Psoas muscle (tissue), 8 donors: Measurements from ENCODE around the gene CACNA1C. TPM values are rescaled to one million over a fixed set of nuclear protein-coding genes. Genes with fewer than 3 reads are reported as not detected.
A peak's percentile ranks its signal among the peaks of the same experiment; 100 is the strongest.

Experiments
- ATAC-seq, 4 donors: fragments of 200-7000 bp; cut with Tn5 transposase; one replicate each; pipeline ENCODE4 v1.9.1; 2020; ENCODE audit warnings: moderate library complexity in 3 of 4, mild to moderate bottlenecking in 2 of 4
- DNase-seq, 2 donors: peaks; one replicate each; pipeline ENCODE4 v3.0.0-alpha.2; 2020
- H3K27ac ChIP-seq: fragments of 200-600 bp; one replicate; pipeline ENCODE4 v1.8.0; 2022
- H3K27me3 ChIP-seq, 3 donors: fragments of 200-600 bp in 1 of 3; one replicate each; pipeline versions ENCODE4 v1.6.1 to v1.8.0; 2013 to 2022; ENCODE audit warnings: low read length in 2 of 3, mild to moderate bottlenecking in 2 of 3, moderate library complexity in 1 of 3; ENCODE audit not compliant: insufficient read depth in 3 of 3
- H3K36me3 ChIP-seq, 2 donors: fragments of 200-600 bp in 1 of 2; one replicate each; pipeline versions ENCODE4 v1.6.1 to v1.8.0; 2013 to 2022; ENCODE audit warnings: low read depth in 1 of 2, mild to moderate bottlenecking in 1 of 2, moderate library complexity in 1 of 2; ENCODE audit not compliant: insufficient read depth in 1 of 2
- H3K4me1 ChIP-seq: fragments of 200-600 bp; one replicate; pipeline ENCODE4 v1.8.0; 2022
- H3K4me3 ChIP-seq: fragments of 200-600 bp; one replicate; pipeline ENCODE4 v1.8.0; 2022; ENCODE audit warnings: mild to moderate bottlenecking
- H3K9me3 ChIP-seq: fragments of 200-600 bp; one replicate; pipeline ENCODE4 v1.8.0; 2022
- WGBS, 3 donors: extraction: QIAGEN DNeasy Blood & Tissue Kit; methylation state at CpG; one replicate each; pipeline versions ENCODE4 v1.1.6 to v1.1.7; 2013; 5-methylcytosine and 5-hydroxymethylcytosine counted together
- intact Hi-C, 2 donors: fragments of 100-400 bp; cut with DNase I; formaldehyde crosslinking; loops; one replicate each; pipeline versions ENCODE4 v1.11.0 to v1.14.2; 2022
- polyA plus RNA-seq, 3 donors: library from polyadenylated mRNA; stranded (reverse); fragments of 200-250 nt; gene quantifications; one replicate each; pipeline ENCODE4 v1.2.3, GENCODE V29; 2013
- total RNA-seq, 4 donors: library from RNA; stranded (reverse); fragmentation: NEBNext Ultra II Directional in 2 of 4; extraction: Animal tissue kit (Norgen Biotek cat#: 25700) in 2 of 4; gene quantifications; one replicate each; pipeline versions ENCODE4 v1.2.1 to v1.2.4, GENCODE V29; 2021 to 2023
- TF ChIP-seq, protein P1 (sequence below): fragments of 200-600 bp; IDR thresholded peaks from one replicate; pipeline ENCODE4 v1.8.0; 2022; ENCODE audit warnings: antibody characterized with exemption
- donor health status: healthy with polysubstance abuse.
- donor health status: DM: no; HTN: no; CAD: no; lungs with moderate emphysema.
- donor health status: Bipolar disorder and iron deficiency.
- donor health status: healthy.
- donor health status: DM: yes; HTN: yes; CAD: no.
- donor health status: DM: no; HTN: no; CAD: no.
- donor health status: DM: no; HTN: no; CAD: no.
- donor health status: DM: yes; HTN: yes; CAD: no.

The CACNA1C gene
- total and polyA plus RNA-seq, 7 donors = 0.26 to 2.9 (median 0.95) TPM

DNA sequence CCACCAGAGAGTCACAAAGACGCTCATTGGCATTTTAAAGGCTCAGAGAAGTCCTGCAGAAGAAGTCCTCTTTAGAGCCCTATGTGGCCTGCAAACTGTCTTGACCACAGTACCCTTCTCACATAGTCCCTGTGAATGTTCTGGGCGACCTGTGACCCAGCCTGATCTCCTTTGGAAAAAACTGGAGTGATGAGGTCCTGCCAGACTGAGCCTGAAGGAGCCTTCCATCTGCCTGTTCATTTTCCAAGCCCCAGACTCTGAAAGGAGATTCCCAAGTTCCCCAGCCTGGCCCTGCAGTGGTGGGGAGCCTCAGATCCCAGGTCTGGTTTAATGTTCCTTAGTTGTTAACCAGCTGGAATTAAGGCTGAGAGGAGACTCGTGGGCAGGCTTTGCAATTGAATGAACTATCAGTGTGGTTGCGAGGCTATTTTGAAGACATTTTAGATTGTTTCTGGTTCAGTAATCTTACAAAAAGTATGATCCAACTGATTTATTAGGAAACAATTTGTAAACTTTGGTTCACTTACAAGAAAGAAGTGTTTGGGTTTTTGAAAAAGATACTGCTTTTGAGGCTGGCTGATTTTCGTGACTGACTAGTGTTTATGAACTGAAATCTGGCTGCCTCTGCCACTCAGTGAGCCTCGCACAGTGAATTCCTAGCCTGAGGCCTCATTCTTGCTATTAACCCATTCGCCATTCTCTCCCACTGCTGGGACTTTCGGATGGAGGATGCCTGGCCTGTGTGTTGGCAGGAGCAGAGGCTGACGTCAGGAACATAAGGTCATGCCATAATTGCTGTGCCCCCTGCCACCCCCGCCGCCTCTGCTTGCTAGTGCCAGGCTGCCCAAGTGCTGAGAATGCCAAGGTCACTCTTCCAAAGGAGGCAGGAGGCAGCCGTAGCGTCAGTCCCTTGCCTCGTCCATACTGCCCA lies 249.0 kb downstream of the CACNA1C start:
- H3K27ac ChIP-seq = no peak overlapping the region
- DNase-seq (no peak), ATAC-seq (no peak)
- intact Hi-C loops = loop anchor here in 1 of 2 donors (10.0 kb wide), 1 partner anchor 283 kb away; no protein-coding TSS in a partner anchor
- H3K4me1 ChIP-seq = no peaks in the 10 kb centered on the region
- H3K27me3 ChIP-seq = peaks cover 0 to 2% (median 0%) of the 10 kb centered on the region in 3 donors
- TF ChIP-seq, protein P1, sequence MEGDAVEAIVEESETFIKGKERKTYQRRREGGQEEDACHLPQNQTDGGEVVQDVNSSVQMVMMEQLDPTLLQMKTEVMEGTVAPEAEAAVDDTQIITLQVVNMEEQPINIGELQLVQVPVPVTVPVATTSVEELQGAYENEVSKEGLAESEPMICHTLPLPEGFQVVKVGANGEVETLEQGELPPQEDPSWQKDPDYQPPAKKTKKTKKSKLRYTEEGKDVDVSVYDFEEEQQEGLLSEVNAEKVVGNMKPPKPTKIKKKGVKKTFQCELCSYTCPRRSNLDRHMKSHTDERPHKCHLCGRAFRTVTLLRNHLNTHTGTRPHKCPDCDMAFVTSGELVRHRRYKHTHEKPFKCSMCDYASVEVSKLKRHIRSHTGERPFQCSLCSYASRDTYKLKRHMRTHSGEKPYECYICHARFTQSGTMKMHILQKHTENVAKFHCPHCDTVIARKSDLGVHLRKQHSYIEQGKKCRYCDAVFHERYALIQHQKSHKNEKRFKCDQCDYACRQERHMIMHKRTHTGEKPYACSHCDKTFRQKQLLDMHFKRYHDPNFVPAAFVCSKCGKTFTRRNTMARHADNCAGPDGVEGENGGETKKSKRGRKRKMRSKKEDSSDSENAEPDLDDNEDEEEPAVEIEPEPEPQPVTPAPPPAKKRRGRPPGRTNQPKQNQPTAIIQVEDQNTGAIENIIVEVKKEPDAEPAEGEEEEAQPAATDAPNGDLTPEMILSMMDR = no peak
- H3K9me3 ChIP-seq = no peaks in the 10 kb centered on the region
- 43 to 61% (median 45%) methylated on average over 12 to 14 of the region's 14 CpGs for WGBS, 3 donors
- no peaks in the 10 kb centered on the region for H3K36me3 ChIP-seq
- H3K4me3 ChIP-seq = no peak overlapping the region

DNA sequence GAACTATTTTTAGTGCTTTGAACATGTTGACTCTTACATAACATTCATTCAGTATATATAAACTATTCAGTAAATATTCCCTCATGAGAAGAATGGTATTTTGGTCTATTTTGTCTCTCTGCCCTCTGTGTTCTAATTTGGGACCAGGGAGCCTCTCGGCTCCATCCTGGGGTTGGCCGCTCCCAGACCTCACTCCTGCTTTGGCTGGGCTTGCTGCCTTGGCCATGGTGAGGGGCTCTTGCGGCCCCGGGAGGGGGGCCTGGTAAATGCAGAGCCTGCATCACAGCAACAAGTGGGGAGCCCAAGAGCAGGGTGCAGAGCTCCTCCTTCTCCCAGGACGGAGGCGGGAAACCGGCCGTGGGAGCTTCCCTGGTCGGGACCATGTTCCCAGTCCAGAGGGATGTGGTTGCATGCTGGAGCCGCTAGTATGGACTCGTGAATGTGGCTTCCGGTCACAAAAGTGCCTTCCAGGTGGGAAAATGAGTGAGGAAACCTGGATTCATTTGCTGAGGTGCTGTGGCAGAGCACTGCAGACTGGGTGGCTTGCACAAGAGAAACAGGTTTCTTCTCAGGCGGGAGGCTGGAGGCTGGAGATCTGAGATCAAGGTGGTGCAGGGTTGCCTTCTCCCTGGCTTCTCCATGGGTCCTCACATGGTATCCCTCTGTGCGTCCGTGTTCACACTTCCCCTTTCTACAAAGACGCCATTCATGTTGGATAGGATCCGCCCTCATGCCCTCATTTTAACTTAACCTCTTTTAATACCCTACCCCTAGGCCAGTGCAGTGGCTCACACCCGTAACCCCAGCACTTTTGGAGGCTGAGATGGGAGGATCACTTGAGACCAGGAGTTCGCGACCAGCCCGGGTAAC lies 250.2 kb downstream of the CACNA1C start:
- no peak for DNase-seq
- Histone ChIP-seq H3K36me3 (no peaks in the 10 kb centered on the region), H3K9me3 (no peaks in the 10 kb centered on the region), H3K4me3 (no peak overlapping the region), H3K4me1 (no peaks in the 10 kb centered on the region), H3K27ac (no peak overlapping the region), H3K27me3 (peaks cover 0 to 2% (median 0%) of the 10 kb centered on the region in 3 donors)
- no peak for ATAC-seq
- 80 to 84% (median 82%) methylated on average over 21 of the region's 21 CpGs for WGBS, 3 donors
- TF ChIP-seq, protein P1 = no peak
- intact Hi-C loops = loop anchor here in 1 of 2 donors (10.0 kb wide), 1 partner anchor 282 kb away; no protein-coding TSS in a partner anchor

DNA sequence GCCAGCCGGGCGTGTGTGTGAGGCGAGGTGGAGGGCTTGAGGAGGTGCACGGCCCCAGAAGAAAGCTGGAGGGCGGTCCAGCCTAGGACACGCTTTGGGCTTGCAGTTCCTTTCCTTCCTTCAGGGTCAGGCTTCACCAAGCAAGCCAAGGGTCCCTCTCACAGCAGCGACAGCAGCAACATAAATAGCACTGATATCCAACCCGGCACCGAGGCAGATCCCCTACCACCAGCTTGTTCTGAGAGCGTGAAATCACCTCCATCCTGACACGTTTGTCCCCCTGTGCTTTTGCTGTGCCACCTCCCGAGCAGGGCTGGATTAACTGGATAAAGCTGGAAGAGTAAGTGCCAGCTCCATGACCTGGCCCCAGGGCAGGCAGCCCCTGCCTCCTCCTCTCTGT lies 251.4 kb downstream of the CACNA1C start:
- H3K4me1 ChIP-seq = no peaks in the 10 kb centered on the region
- DNase-seq = no peak
- no peak for ATAC-seq
- WGBS, 3 donors = 49 to 58% (median 53%) methylated on average over 11 to 12 of the region's 12 CpGs
- intact Hi-C loops = loop anchor here in 1 of 2 donors (10.0 kb wide), 1 partner anchor 281 kb away; no protein-coding TSS in a partner anchor
- no peak overlapping the region for H3K27ac ChIP-seq
- H3K27me3 ChIP-seq = peaks cover 0 to 2% (median 0%) of the 10 kb centered on the region in 3 donors
- TF ChIP-seq, protein P1 = no peak
- no peak overlapping the region for H3K4me3 ChIP-seq
- H3K36me3 ChIP-seq = no peaks in the 10 kb centered on the region
- H3K9me3 ChIP-seq = peaks cover 7% of the 10 kb centered on the region

DNA sequence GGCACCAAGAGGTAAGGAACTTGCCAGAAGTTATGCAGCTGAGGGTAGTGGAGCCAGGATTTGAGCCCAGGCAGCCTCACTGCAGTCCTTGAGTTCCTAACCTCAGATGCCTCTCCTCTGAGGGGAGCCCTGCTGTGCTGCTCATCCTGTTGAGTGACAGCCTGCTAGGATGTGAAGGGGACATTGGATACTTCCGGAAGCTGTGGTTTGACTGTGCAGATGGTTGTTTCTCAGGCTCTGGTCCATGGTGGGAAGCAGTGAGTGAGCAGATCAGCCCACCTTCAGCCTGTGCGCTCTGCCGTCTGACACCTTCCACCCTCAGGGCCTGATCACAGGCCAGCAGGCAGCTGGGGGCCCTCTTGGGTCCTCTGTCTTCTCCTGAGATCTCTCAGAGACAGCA lies 253.2 kb downstream of the CACNA1C start:
- Histone ChIP-seq H3K36me3 (no peaks in the 10 kb centered on the region), H3K4me1 (no peaks in the 10 kb centered on the region), H3K9me3 (peaks cover 7% of the 10 kb centered on the region), H3K4me3 (no peak overlapping the region), H3K27me3 (peaks cover 0 to 2% (median 0%) of the 10 kb centered on the region in 3 donors), H3K27ac (peak overlapping the region; percentile 36)
- TF ChIP-seq, protein P1 = no peak
- intact Hi-C loops = loop anchor here in 1 of 2 donors (10.0 kb wide), 1 partner anchor 279 kb away; no protein-coding TSS in a partner anchor
- ATAC-seq (peak in 2 of 4 donors; percentile 56 to 70), DNase-seq (no peak)
- WGBS, 3 donors = 60 to 68% (median 64%) methylated on average over 3 of the region's 3 CpGs
